Activated CD4-positive, alpha-beta T cell treated with anti-CD3 and anti-CD28 coated beads for 48 hours (primary cell): ENCODE data around the gene AARS2.
A peak's percentile ranks its signal among the peaks of the same experiment; 100 is the strongest.
"Not testable (repeated sequence)": the region's sequence is repeated elsewhere in the genome, so short reads cannot be mapped to it uniquely, and the experiment has no call there.

ENCODE experiments used
- DNase-seq: peaks from one replicate; pipeline ENCODE4 v3.0.0-alpha.2; 2020

The AARS2 gene

GRCh38 chr6:44312901-44313788, at the start of gene AARS2:
TSS of gene AARS2 (minus strand) at chr6:44313347. CDS start at chr6:44313323, 24 bp downstream.
- DNase-seq: peak; percentile 96

DNA sequence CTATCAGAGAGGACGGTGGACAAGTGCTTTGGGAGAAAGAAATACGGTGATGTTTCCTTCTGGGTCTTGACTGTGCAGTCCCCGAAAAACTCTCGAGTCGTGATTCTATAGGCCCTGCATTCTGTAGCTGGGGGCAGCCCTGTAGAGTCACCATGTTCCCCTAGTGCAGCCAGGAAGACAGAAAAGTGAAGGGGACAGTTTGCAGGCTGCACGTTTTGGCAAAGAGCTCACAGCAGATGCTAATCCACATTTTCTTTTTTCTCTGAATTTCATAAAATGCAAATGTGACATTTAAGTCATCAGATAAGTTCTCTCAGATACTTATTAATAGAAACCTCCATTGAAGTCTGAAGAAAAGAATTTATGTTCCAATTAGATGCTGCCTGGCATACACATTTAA, 48.8 kb upstream of the AARS2 start:
- no peak for DNase-seq

- DNase-seq: no peak
Measured at GRCh38 chr6:44359973-44360372, 46.8 kb upstream of the AARS2 start.

DNA sequence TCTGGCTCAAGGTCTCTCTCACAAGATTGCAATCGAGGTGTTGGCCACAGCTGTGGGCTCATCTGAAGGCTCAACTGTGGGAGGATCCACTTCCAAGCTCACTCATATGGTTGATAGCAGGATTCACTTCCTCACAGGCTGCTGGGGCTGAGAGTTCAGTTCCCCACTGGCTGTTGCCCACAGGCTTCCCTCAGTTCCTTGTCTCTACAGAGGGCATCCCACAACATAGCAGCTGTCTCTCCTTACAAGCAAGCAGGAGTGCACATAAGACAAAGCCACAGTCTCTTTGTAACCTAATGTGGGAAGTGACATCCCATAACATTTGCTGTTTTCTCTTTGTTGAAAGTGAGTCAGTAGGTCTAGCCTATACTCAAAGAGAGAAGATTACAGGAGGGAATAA, 43.3 kb upstream of the AARS2 start:
- DNase-seq: no peak

- no peak for DNase-seq
Measured at GRCh38 chr6:44355640-44356039, 42.5 kb upstream of the AARS2 start.

DNA sequence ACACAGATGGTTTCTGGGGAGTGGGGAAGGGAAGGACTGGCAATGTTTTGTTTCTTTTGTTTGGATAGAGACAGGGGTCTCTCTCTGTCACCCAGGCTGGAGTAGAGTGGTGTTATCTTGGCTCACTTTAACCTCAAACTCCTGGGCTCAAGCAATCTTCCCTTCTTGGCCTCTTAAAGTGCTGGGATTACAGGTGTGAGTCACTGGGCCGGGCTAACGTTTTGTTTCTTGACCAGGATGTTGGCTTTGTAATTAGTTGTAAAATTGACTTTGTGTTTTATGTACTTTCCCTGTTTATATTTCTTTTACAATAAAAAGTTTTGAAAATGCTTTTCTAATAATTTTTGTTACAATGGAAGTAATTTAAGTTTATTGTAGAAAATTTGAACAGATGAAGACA, 40.2 kb upstream of the AARS2 start:
- DNase-seq: no peak

GRCh38 chr6:44352259-44352658, 39.1 kb upstream of the AARS2 start:
- no peak for DNase-seq

DNA sequence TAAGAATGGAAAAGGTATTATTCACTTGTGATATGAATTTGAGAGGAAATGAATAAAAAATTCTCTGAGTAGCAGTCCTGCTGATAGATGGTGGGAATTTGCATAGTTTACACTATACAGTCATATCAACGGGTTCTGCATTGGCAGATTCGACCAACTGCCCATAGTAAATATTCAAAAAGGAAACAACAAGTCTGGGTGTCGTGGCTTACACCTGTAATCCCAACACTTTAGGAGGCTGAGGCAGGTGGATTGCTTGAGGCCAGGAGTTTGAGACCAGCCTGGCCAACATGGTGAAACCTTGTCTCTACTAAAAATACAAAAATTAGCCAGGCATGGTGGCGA, 37.5 kb upstream of the AARS2 start:
- DNase-seq: not testable (repeated sequence)

GRCh38 chr6:44349904-44350649, 36.9 kb upstream of the AARS2 start:
- DNase-seq: no peak

GRCh38 chr6:44346818-44347217, 33.7 kb upstream of the AARS2 start:
- not testable (repeated sequence) for DNase-seq

GRCh38 chr6:44342489-44342888, 29.3 kb upstream of the AARS2 start, which contains the start of gene SPATS1:
TSS of gene SPATS1 (plus strand) at chr6:44342650. CDS start at chr6:44343096, 446 bp downstream.
- DNase-seq: peak; percentile 15

DNA sequence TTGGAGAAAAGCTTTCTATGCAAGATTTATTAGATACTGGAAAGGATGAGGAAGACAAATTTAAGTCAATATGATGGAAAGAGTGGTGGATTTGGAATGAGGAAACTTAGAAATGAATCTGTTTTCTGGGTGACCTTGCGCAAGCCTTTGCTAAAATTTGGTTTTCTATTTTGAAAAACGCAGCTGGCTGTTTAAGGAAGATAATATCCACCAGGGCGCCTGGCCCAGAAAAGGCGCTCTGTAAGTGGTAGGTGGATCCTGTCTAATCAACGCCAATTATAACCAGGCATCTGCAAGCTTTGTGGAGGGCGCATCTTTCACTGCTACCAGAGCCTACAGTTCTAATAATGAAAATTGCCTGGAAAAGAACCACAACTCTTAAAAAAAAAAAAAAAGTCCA, 28.9 kb upstream of the AARS2 start:
- no peak for DNase-seq

DNA sequence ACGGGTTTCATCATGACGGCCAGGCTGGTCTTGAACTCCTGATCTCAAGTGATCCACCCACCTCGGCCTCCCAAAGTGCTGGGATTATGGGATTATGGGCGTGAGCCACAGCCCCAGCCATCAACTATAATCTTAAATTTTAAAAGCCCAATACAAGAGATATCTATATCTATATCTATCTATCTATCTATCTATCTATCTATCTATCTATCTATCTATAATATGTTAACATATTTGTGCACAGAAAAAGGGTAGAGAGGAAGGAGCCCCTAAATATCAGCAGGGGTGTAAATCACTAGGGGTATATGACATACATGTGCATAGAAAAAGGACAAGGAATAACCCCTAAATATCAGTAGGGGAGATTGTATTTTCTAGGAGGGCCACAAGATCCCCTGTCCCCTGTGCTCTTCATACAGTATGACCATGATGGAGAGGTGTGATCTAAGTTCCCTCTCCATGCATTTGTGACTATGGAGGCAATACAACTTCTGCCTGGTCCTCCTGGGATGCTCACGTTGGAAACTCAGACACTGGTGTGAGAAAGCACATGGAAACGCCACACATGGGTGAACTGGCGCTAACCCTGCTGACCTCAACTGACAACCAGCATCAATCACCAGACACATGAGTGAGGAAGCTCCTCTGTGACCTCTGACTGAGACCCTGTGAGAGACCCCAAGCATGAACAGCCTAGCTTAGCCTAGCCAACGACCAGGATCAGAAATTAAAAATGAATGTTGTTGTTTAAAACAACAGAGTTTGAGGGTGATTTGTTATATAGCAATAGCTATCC, 28.1 kb upstream of the AARS2 start:
- no peak for DNase-seq

DNA sequence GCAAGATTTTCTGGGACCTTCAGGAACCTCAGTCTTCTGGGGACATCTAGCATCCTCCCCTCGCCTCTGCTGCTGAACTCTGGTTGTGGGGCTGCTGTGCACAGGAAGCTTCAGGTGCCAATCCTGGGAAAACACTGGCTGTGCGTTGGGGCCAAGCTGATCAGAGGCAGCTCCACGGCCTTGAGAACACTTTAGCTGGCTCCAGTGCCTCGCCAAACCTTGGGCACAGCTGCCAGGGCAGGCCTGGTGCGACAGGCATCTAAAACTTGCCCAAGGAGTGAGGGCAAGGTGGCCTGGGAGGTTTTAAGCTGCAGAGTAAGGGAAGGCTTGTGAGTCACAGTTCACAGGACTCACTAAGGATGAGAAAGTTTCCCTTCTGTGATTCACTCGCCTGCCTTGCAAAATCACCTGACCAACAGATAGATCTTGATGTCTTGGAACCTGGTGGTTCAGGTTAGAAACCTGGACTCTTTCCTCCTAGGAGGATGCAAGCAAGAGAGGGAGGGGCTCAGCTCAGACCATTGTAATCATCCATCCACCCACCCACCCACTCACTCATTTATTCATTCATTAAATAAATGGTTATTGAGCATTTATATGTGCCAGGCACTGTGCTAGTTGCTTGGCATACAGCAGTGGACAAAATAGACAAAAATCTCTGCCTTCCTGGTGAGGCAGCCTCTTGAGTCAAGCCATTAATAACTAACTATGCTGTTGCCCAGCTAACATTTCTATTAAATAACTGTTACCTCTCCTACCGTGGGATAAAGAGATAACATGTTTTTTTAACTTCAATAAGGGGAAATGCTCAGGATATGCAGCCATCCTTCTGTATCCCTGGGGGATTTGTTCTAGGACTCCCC, 26.8 kb upstream of the AARS2 start:
- peak; percentile 43 for DNase-seq

DNA sequence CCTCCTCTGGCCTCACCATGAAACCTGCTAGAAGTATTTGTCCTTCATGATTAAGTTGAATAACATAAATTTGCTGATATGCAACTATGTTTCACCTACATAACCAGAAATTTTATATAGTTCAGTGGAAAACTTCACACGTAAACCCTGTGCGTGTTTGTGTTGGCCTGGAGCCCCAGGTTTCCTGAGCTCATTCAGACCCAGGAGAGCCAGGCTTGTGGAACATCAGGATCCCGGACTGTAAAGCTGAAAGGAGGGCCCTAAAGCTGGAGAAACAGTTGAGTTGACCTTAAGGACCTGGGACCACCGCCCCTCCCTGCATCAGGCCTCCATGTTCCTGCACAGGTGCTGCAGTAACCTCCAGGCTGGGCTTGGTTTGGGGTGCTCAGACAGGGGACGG, 26.2 kb upstream of the AARS2 start:
- DNase-seq: no peak

- peak; percentile 77 for DNase-seq
Measured at GRCh38 chr6:44338228-44339122, 25.3 kb upstream of the AARS2 start.

- DNase-seq: no peak
Measured at GRCh38 chr6:44335631-44336030, 22.5 kb upstream of the AARS2 start.

DNA sequence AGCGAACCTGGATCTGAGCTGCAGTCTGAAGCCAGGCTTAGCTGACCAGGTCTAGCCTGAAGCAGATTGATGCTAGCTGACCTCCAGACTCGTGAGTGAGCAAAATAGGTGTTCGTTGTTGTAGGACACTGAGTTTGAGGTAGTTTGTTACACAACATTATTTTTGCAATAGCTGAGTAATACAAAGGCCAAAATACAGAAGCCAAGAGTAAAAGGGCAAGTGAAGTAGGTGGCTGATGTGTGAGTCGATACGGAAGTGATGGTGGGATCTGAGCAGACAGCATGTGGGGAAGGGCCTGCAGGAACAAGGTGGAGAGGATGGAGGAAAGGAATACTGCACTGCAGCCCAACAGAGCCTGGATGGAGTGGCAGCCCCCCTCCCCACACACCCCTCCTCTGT, 20.8 kb upstream of the AARS2 start:
- no peak for DNase-seq

DNA sequence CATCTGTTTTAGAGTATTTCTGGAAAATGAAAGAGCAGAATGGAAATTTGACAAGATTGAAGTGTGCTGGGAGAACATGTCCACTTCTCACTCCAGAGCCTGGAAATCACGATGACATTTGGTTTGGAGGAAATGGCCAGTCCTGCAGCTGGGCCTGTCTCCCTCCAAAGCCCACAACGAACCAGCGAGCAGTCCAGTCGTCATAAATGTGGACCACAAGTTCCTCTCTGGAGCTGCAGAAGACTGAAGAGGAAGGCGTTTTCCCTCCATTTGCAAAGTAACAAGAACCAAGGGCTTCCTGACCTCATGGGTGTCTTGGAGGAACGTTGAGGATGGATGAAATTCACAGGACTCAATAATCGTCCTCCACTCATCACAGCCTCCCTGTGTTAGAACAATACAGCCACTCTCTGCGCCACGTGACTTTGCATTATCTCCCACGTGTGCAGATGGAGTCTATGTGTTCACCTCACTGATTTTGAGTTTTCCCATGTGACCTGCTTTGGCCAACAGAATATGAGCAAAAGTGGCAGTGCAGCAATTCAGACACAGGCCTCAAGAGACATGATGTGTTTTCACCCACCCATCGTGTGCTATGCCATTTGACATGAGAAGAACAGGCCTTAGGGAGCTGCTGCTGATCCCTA, 20.2 kb upstream of the AARS2 start:
- no peak for DNase-seq

- peak; percentile 4 for DNase-seq
Measured at GRCh38 chr6:44332585-44332984, 19.4 kb upstream of the AARS2 start.

- no peak for DNase-seq
Measured at GRCh38 chr6:44329858-44330257, 16.7 kb upstream of the AARS2 start.
